ENCODE data around the gene CADPS2. TPM values are rescaled to one million over a fixed set of nuclear protein-coding genes. Genes with fewer than 3 reads are reported as not detected.

CADPS2 gene
- total and polyA plus RNA-seq, 2 donors (not counting 3 experiments of a cell fraction or from before 2014, with no cell fraction given) = 9.5 to 22.6 TPM

GRCh38 chr7:122717356-122718089, 168.7 kb downstream of the CADPS2 start:
- no peaks in the 10 kb centered on the region for H4K20me1 ChIP-seq (replicated peaks; ENCODE audit: control insufficient read depth, extremely low read depth, insufficient read depth, low read length)
- ChIA-PET POLR2A (no interaction called here), CTCF (interaction anchor here (0.8 to 1.7 kb wide), 2 partner anchors 17 to 168 kb away, joined by 3 read pairs; partner anchors contain the start of gene CADPS2)
- FAIRE-seq (no peak), DNase-seq (ENCODE audit: low read depth, low spot score) (no peak)
- dilution Hi-C loops (cut with MboI; ENCODE audit: extremely low pct_ligation_motif_present, low sequenced_read_pairs) (no loop called here), intact Hi-C loops (cut with micrococcal nuclease) (no loop called here)
- no peaks in the 10 kb centered on the region for H3K27me3 ChIP-seq (ENCODE audit: control insufficient read depth in 2 of 2, insufficient read depth in 2 of 2, low read length in 2 of 2)
- H3K27ac ChIP-seq (ENCODE audit: insufficient read depth, low read depth, low read length) = no peak overlapping the region
- no peak overlapping the region for H3K4me3 ChIP-seq (replicated peaks in 1 of 3; ENCODE audit: insufficient read depth in 1 of 3, low read depth in 1 of 3, low read length in 3 of 3)
- TF ChIP-seq EZH2 (IDR thresholded peaks at IDR 0.05; ENCODE audit: borderline replicate concordance, low read depth, low read length, severe bottlenecking) (no peak), FOS (IDR thresholded peaks at IDR 0.05; ENCODE audit: borderline replicate concordance, insufficient read depth, low read length) (no peak), POLR2A (IDR thresholded peaks at IDR 0.05; ENCODE audit: low read depth, low read length) (no peak), MYC (IDR thresholded peaks at IDR 0.05; ENCODE audit: low read depth, low read length) (no peak), POLR2AphosphoS5 (IDR thresholded peaks at IDR 0.05; ENCODE audit: insufficient read depth, low read depth, low read length) (no peak), MAX (IDR thresholded peaks at IDR 0.05; ENCODE audit: insufficient read depth, insufficient read length) (no peak), JUN (IDR thresholded peaks at IDR 0.05; ENCODE audit: borderline replicate concordance, insufficient read depth, insufficient read length, low read depth) (no peak), CTCF (IDR thresholded peaks at IDR 0.05; ENCODE audit: extremely low read depth in 1 of 2, insufficient read depth in 1 of 2, low read depth in 1 of 2, low read length in 2 of 2) (no peak), GATA2 (IDR thresholded peaks at IDR 0.05; ENCODE audit: insufficient read depth, insufficient read length, low read depth, low read length) (no peak)
- no peaks in the 10 kb centered on the region for H3K4me1 ChIP-seq (ENCODE audit: control insufficient read depth, extremely low read depth, insufficient read depth, low read length)
- H2AFZ ChIP-seq (ENCODE audit: low read depth, low read length) = no peak overlapping the region
- no peaks in the 10 kb centered on the region for H3K79me2 ChIP-seq (ENCODE audit: control insufficient read depth, insufficient read depth, low read length)
- BruUV-seq (replicated peaks) = no TSS peak
- no peak overlapping the region for H3K9ac ChIP-seq (replicated peaks; ENCODE audit: extremely low read depth, insufficient read depth, low read length)
- no peak overlapping the region for H3K4me2 ChIP-seq (ENCODE audit: insufficient read depth, low read length)
- H3K36me3 ChIP-seq (ENCODE audit: control insufficient read depth in 2 of 2, extremely low read depth in 1 of 2, insufficient read depth in 2 of 2, low read length in 2 of 2) = no peaks in the 10 kb centered on the region
- no peaks in the 10 kb centered on the region for H3K9me3 ChIP-seq (replicated peaks; ENCODE audit: control insufficient read depth, insufficient read depth, low read length)
- H3K9me1 ChIP-seq (replicated peaks; ENCODE audit: control insufficient read depth, extremely low read depth, insufficient read depth, low read length) = no peaks in the 10 kb centered on the region
